GM21737 (cell line): ENCODE results near the gene REEP6.
"Not testable (repeated sequence)": the region's sequence is repeated elsewhere in the genome, so short reads cannot be mapped to it uniquely, and the experiment has no call there.

Experiments used
- ATAC-seq: cut with Tn5 transposase; IDR thresholded peaks from one replicate; pipeline ENCODE4 v1.9.1; 2021; ENCODE audit warnings: mild to moderate bottlenecking, moderate library complexity; ENCODE audit not compliant: unreplicated experiment

REEP6 gene

DNA sequence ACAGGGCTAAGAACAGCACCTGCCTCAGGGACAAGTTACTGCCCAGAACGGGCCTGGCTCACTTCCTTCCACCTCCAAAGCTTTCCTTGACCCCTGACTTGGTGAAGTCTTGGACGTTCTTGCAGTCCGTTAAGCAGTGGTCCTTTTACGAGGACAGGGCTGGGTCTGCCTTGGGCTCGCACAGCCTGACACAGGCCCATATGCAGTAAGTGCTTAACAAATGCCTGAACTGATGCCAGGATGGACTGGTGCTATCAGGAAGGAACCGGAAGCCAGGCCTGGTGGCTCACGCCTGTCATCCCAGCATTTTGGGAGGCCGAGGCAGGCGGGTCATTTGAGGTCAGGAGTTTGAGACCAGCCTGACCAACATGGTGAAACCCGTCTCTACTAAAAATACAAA, 31.1 kb downstream of the REEP6 start:
- ATAC-seq = no peak

DNA sequence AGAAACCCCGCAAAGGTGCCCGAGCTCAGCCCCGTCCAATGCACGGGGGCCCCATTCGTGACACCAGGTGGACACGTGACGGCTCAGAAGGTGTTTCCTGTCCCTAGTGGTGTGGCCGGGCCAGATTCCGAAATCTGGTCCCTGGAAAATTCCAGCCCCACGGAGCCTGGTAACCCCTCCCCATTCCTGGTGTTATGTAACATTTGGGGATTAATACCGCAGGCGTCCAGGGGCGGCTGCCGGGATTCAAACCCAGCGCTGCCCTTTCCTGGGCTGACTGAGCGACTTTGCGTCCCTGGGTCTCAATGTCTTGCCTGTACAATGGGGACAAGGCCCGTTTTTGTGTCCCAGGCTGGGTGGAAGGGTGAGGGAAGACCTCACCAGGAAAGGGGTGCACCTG, 31.9 kb downstream of the REEP6 start:
- no peak for ATAC-seq

DNA sequence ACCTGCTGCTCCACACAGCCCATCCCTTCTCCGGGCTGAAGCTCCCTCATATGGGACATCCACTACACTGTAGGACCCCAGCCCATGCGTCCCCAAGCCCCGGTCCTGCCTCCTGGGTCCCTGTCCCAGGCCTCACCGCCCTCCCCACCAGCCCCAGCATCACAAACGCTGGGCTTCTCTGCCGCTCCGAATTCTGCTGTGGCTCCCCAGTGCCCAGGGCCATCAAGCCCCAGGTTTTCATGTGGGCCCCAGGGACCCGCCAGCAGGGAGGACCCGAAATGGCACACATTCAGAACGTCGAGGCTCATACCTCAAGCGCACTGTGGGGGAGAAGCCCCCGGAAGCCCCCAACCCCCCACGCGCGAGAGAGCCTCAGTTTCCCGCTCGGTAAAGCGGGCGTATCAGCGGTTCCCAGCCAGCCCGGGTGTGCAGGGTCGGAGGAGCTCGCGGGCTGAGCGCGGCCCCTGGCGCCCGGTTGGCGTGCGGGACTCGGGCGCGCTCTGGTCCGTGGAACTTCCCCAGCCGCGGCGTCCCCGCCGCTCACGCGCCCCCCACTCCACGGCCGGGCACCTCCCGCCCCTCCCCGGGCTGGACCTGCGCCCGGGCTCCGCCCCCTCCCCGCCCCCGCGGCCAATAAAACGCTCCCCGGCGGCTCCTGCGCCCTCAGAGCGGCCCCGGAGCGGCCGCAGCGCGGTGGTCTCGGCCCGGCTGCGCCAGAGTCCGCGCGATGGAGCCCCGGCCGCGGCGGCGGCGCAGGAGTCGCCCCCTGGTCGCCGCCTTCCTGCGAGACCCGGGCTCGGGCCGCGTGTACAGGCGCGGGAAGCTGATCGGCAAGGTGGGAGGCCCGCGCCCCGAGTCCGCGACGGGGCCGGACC, 32.7 kb downstream of the REEP6 start, which contains the start of gene PLK5:
Gene PLK5 (plus strand): TSS at position 666 of the 875 bp plus-strand sequence. CDS start 2,920 bp downstream, outside the sequence.
- no peak for ATAC-seq

DNA sequence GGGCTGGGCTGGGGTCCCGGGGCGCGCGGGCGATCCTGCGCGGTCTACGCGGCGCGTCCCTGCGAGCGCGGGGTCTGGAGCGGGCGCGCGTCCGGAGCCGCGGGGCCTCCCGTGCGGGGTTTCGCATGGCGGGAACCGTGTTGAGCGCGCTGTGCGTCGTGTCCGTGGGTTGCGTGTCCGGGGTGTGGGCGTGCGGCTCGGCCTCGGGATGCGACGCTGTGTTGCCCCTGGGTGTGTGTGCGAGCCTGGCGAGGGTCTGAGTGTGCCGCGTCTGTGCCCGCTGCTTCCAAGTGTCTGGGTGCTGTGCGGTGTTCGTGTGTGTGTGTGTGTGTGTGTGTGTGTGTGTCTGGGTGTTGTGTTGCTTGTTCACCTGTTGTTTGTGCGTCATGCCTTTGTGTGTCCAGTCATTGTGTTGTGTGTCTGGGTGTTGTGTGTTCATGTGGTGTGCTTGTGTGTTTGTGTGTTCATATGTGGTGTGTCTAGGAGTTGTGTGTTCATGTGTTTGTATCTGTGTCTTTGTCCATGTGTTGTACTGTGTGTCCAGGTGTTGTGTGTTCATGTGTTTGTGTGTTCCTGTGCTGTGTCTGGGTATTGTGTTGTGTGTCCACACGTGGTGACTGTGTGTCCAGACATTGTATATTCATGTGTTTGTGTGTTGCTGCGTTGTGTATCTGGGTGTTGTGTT, 33.4 kb downstream of the REEP6 start:
- no peak for ATAC-seq

DNA sequence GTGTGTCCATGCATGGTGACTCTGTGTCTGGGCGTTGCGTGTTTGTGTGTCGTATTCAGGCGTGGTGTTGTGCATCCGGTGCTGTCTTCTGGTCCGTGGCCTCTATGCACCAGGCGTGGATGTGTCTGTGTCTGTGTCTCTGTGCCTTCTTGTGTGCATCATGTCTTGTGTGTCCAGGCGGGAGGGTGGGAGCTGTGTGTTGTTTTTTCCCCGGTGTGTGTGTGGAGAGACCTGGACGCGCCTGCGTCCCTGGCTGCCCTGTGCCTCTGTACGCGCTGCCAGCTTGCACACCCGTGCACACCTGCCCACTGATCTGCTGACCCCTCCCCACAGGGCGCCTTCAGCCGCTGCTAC, 34.0 kb downstream of the REEP6 start:
- ATAC-seq = no peak

- no peak for ATAC-seq
Observed at GRCh38 chr19:1525343-1525742, 34.4 kb downstream of the REEP6 start.

DNA sequence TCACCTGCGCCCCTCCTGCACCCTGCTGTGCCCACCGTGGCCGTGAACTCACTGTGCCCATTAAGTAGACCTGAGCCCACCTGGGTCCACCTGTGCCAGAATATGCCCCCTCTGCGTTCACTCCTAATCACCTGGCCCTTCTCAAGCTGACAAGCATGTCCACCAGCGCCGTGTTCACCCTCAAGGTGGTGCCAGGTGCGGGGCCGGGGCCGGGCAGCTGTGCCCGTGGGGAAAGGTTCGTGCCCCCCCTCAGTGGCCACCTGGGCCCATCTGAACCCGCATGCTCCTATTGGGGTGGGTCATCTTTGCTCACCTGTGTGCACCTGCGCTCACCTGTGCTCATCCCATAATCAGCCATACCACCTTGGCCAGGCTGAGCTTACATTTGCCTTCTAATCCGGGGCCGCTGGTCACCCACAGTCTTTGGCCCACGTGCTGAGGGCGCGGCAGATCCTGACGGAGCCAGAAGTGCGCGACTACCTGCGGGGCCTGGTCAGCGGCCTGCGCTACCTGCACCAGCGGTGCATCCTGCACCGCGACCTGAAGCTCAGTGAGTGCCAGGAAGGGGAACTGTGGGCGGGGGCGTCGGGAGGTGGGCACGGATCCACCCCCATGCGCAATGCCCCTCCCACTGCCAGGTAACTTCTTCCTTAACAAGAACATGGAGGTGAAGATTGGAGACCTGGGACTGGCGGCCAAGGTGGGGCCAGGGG, 35.2 kb downstream of the REEP6 start:
- ATAC-seq = no peak

DNA sequence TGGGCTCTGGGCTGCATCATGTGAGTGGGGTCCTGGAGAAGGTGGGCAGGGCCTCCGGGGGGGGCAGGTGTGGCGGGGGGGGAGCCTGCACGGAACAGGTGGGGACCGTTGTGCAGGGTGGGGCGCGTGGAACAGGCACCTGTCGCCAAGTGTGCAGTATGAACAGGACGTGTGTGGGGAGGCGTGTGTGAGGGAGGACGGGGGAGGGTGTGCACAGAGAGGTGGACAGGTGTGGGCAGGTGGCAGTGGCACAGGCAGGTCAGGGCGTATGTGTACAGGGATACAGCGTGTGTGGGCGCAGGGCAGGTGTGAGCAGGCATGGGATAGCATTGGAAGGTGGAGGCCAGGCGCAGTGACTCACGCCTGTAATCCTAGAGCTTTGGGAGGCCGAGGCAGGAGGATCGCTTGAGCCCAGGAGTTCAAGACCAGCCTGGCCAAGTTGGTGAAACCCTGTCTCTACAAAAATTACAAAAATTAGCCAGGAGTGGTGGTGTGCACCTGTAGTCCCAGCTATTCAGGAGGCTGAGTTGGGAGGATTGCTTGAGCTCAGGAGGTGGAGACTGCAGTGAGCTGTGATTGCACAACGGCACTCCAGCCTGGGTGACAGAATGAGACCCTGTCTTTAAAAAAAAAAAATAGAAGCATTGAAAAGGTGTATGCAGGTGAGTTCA, 36.1 kb downstream of the REEP6 start:
- ATAC-seq = no peak

DNA sequence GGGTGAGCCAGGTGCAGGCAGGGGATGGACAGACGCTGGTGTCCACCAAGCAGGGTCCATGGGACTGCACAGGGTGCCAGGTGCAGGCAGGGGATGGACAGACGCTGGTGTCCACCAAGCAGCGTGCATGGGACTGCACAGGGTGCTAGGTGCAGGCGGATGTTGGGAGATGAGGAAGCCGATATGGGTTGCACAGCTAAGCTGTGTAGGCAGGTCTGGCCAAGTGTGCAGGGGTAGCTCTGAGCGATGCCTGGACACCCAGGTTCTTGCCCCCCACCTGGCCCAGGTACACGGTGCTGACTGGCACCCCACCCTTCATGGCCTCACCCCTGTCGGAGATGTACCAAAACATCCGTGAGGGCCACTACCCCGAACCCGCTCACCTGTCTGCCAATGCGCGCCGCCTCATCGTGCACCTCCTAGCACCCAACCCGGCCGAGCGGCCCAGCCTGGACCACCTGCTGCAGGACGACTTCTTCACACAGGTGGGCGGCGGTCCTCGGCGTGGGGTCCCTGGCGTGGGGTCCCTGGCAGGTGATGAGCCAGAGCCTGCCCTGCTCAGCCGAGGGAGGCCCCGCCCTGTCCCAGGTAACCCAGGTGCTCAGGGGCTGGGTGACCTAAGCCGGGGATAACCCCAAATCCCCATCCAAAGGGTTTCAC, 36.8 kb downstream of the REEP6 start:
- no peak for ATAC-seq

DNA sequence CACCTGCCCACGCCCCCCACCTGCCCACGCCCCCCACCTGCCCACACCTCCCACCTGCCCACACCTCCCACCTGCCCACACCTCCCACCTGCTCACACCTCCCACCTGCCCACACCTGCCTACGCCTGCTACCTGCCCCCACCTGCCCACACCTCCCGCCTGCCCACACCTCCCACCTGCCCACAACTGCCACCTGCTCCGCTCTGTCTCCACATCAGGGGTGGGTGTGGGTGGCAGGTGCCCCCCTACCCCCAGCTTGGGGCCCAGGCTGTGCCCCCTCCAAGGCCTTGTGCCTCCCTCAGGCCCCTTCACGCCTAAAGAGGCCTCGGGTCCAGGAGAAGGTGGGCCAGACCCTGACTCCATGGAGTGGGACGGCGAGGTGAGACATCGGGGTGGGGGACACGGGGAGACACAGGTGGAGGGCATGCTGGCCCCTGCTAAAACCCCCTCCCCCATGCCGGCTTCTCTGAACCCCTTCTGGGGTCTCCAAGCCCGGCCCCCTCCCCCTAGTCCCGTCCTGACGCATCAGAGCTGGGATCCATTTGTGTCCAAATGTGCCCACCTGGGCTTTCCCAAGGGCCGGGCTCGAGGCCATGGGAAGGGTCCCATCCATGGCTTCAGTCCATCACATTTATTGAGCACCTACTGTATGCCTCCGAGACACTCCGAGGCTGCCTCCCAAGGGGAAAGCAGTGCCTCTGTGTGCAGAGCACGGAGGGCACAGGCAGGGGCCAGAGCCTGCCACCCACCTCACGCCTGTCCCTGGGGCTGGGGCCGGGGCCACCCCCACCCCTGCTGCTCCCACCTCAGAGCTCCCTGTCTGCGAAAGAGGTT, 37.8 kb downstream of the REEP6 start:
- no peak for ATAC-seq

GRCh38 chr19:1529430-1529816, 38.4 kb downstream of the REEP6 start:
- ATAC-seq = no peak

DNA sequence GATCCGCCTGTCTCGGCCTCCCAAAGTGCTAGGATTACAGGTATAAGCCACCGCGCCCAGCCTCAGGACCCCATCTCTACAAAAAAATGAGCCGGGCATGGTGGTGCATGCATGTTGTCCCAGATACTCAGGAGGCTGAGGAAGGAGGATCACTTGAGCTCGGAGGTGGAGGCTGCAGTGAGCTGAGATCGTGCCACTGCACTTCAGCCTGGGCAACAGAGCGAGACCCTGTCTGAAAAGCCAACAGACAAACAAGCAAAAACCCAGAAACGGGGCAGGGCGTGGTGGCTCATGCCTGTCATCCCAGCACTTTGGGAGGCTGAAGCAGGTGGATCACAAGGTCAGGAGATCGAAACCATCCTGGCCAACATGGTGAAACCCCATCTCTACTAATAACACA, 39.9 kb downstream of the REEP6 start:
- ATAC-seq = not testable (repeated sequence)

- ATAC-seq = no peak
Observed at GRCh38 chr19:1531587-1531986, 40.6 kb downstream of the REEP6 start.

- no peak for ATAC-seq
Observed at GRCh38 chr19:1532003-1532402, 41.0 kb downstream of the REEP6 start.

GRCh38 chr19:1533510-1534150, 42.6 kb downstream of the REEP6 start:
- no peak for ATAC-seq

GRCh38 chr19:1534972-1535371, 44.0 kb downstream of the REEP6 start:
- no peak for ATAC-seq

DNA sequence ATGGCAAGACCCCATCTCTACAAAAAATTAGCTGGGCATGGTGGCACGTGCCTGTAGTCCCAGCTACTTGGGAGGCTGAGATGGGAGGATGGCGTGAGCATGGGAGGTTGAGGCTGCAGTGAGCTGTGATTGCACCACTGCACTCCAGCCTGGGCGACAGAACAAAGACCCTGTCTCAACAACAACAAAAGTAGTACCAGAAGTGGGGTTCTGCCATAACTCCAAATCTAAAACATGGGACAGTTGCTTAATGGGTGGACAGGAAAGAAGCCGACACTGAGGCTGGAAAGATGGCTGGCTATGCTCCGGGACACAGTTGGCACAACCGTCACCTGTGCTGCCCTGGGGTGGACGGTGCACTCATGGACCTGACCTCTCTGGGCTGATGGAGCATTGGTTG, 44.7 kb downstream of the REEP6 start:
- ATAC-seq = not testable (repeated sequence)

DNA sequence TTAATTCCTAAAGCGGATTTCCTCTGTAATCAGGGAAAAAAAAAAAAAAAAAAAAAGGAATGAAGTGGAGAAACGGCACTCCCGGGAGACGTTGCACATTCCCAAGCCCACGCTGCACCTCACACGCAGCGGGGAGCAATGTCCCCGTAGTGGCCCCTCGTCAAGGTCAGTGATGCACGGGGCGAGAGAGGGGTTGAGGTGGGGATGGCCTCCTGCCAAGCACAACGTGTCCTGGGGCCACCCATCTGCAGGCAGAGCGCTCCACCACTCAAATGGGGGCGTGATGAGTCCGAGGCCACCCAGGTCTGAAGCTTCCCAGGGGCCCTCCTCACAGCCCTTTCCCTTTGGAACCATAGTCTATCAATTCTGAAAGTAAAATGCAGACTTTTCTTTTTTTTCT, 48.0 kb downstream of the REEP6 start:
- no peak for ATAC-seq

- ATAC-seq = not testable (repeated sequence)
Observed at GRCh38 chr19:1539749-1540148, 48.8 kb downstream of the REEP6 start.
